Nasal cavity respiratory epithelium epithelial cell of viscerocranial mucosa (primary cell): ENCODE results near the gene CLPX. TPM values are rescaled to one million over a fixed set of nuclear protein-coding genes. Genes with fewer than 3 reads are reported as not detected.

Experiments used
- total RNA-seq: library from RNA; depleted of rRNA; stranded (reverse); fragments of >200 nt; gene quantifications from 2 replicates; pipeline ENCODE4 v1.2.3, GENCODE V29; 2014

The CLPX gene
- total RNA-seq, result 62.2 and 88.3 TPM in 2 replicates

DNA sequence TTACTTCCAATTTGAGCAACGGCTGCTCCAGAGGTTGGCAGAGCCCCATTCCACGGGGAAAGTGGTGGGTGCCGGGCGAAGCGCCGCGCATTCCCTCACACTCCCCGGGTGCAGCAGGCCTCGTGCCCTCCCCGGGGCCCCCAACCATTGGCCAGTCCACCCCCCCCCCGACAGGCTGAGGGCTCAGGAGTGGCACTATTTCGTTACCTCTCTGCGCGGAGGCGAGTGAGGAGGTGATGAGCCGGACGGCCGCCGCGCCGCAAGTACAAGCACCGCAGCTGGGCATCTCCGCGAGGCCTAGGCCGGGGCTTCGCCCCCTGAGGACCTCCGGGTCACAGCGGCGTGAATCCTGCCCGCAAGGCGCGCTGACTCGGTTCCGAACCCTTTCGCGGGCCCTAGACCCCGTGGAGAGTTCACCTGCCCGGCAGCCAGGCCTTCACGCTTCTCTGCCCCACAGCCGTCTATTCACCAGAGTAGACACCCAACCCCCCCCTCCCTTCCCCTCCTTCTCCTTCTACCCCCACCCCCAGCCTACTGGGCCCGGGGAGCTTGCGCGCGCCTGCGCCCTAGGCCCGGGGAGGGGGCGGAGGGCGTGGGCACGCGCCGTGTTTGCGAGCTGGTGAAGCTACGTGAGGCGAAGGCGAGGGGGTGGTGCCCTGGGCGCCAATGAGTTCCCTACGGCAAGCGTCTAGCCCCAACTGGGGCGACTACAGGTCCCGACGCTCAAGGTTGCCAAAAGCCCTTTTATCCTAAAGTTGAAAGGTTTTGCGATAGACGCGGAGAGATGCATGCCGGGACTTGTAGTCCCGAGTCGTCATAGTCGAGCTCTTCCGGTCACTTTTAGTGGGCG is at the start of gene CLPX:
Gene CLPX (minus strand): TSS at position 475 of the 850 bp plus-strand sequence. CDS start 189 bp downstream, at position 286.

DNA sequence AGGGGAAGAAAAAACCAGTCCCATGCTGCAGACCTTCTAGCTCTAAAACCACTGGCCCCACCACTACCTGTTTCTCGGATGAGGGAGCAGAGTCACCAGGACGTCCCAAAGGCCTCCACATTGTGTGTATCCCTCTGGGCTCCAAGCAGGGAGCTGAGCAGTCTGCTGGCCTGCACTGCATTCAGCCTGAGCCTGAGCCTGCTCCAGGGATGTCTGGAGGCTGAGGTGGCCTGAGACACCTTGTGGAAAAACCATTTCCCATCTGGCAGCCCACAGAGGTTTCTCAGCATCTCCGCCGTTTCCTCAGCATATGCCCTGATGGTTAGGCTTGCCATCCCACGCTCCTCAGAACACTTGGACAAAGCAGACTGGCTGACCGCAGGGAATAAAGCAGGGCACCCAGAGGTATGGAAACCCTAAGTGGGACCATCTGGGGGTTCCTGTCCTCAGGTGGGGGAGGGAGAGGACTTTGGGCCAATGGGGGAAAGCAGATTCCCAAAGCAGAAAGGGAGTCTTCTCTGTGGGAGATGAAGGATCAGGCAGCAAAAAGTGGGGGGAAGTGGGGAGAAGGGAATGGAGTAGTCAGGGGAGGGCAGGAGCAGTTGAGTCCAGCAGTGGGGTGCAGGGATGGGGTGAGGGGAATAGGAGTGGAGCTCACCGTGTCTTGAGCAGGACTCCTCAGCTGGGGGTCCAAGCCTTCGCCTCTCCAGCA is 25.8 kb upstream of the CLPX start, which contains the start of gene CILP:
Gene CILP (minus strand): TSS at position 704 of the 712 bp plus-strand sequence. CDS start 1,718 bp downstream, outside the sequence.

DNA sequence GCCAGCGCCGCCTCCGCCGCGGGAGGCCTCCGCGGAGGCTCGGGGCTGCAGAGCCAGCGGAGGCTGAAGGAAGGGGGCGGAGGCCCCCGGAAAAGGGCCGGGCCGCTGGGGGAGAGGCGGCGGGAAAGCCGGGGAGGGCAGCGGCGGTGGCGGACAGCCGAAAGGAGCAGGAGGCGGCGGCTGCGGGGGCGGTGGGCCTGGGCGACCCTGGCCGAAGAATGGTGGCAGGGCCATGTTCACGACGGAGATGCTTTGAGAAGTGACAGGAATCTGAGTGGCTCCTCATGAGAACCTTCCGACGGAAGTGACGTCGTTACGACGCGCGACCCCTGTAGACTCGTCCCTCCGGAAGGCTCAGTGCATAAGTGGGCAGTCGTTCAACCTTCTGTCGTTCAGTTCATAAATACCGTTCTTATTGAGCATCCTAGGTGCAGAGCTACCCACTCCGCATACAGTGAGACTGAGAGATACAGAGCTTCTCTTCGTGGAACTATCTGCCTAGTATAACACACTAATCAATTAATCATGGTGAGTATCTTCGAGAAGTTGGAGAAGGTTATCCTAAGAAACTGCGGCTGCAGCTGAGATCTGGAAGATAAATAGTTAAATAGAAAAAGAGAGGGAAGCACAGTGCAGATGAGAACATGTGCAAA is 51.5 kb downstream of the CLPX start, which contains the start of gene PDCD7:
Gene PDCD7 (minus strand): TSS at position 261 of the 653 bp plus-strand sequence. CDS start 27 bp downstream, at position 234.

GRCh38 chr15:65115086-65115485 is 70.1 kb downstream of the CLPX start, which contains the start of gene UBAP1L:
Gene UBAP1L, minus strand, starts transcription at chr15:65115200. Its CDS starts 8,985 bp downstream, at chr15:65106215.

Other genes with a start within 250 kb of the CLPX start
- 78.9 and 117 TPM in 2 replicates for gene SPG21, start 195.4 kb downstream of the CLPX start, total RNA-seq
- 16.1 and 30.9 TPM in 2 replicates for gene MTFMT, start 155.7 kb downstream of the CLPX start, total RNA-seq
- gene SLC51B, start 140.0 kb downstream of the CLPX start, total RNA-seq, result not detected in 2 replicates
- not detected in 2 replicates for gene RASL12, start 117.4 kb downstream of the CLPX start, total RNA-seq
- gene KBTBD13, start 108.6 kb downstream of the CLPX start, total RNA-seq, result not detected in 2 replicates
- gene UBAP1L, start 70.1 kb downstream of the CLPX start, total RNA-seq, result 0.34 and 2.5 TPM in 2 replicates
- gene PDCD7, start 51.5 kb downstream of the CLPX start, total RNA-seq, result 14.0 and 17.9 TPM in 2 replicates
- gene CILP, start 26.1 kb upstream of the CLPX start, total RNA-seq, result under 0.01 and 0.07 TPM in 2 replicates
- gene PARP16, start 101.5 kb upstream of the CLPX start, total RNA-seq, result 2.1 and 5.0 TPM in 2 replicates
- gene RNU5A-1, start 110.7 kb upstream of the CLPX start, total RNA-seq, result not detected in 2 replicates
- not detected in 2 replicates for gene RNU5B-1, start 119.3 kb upstream of the CLPX start, total RNA-seq
- not detected in 2 replicates for gene IGDCC3, start 192.7 kb upstream of the CLPX start, total RNA-seq
- gene IGDCC4, start 237.6 kb upstream of the CLPX start, total RNA-seq, result 0.14 and 0.34 TPM in 2 replicates